ACC112 (cell line): Measurements from ENCODE around the gene CYP2W1.

ENCODE experiments used
- H2AFZ ChIP-seq: fragments of 200-600 bp; sonication (generic); one replicate; pipeline ENCODE4 v1.6.0; 2017; ENCODE audit warnings: antibody characterized with exemption, low read length; ENCODE audit not compliant: unreplicated experiment
- H3K27ac ChIP-seq: fragments of 200-600 bp; sonication (generic); 2 replicates; pipeline ENCODE4 v1.5.1; 2014; ENCODE audit warnings: low read depth, mild to moderate bottlenecking, antibody characterized with exemption, low read length, moderate library complexity
- H3K27me3 ChIP-seq: fragments of 200-600 bp; sonication (generic); 2 replicates; pipeline ENCODE4 v1.6.1; 2014; ENCODE audit warnings: mild to moderate bottlenecking, antibody characterized with exemption, low read length, moderate library complexity, mixed read lengths; ENCODE audit not compliant: insufficient read depth
- H3K36me3 ChIP-seq: fragments of 200-600 bp; sonication (generic); 2 replicates; pipeline ENCODE4 v1.6.1; 2016; ENCODE audit warnings: mild to moderate bottlenecking, antibody characterized with exemption, low read length, moderate library complexity, mixed read lengths; ENCODE audit not compliant: insufficient read depth
- H3K4me1 ChIP-seq: fragments of 200-600 bp; sonication (generic); one replicate; pipeline ENCODE4 v1.6.1; 2016; ENCODE audit warnings: low read length, mixed read lengths; ENCODE audit not compliant: insufficient read depth, unreplicated experiment, control insufficient read depth
- H3K4me3 ChIP-seq: fragments of 200-600 bp; sonication (generic); 2 replicates; pipeline ENCODE4 v1.5.1; 2014; ENCODE audit warnings: mild to moderate bottlenecking, low read depth, low read length
- H3K79me2 ChIP-seq: fragments of 200-600 bp; sonication (generic); one replicate; pipeline ENCODE4 v1.6.0; 2016; ENCODE audit warnings: low read length; ENCODE audit not compliant: control insufficient read depth, unreplicated experiment, insufficient read depth

CYP2W1 gene

DNA sequence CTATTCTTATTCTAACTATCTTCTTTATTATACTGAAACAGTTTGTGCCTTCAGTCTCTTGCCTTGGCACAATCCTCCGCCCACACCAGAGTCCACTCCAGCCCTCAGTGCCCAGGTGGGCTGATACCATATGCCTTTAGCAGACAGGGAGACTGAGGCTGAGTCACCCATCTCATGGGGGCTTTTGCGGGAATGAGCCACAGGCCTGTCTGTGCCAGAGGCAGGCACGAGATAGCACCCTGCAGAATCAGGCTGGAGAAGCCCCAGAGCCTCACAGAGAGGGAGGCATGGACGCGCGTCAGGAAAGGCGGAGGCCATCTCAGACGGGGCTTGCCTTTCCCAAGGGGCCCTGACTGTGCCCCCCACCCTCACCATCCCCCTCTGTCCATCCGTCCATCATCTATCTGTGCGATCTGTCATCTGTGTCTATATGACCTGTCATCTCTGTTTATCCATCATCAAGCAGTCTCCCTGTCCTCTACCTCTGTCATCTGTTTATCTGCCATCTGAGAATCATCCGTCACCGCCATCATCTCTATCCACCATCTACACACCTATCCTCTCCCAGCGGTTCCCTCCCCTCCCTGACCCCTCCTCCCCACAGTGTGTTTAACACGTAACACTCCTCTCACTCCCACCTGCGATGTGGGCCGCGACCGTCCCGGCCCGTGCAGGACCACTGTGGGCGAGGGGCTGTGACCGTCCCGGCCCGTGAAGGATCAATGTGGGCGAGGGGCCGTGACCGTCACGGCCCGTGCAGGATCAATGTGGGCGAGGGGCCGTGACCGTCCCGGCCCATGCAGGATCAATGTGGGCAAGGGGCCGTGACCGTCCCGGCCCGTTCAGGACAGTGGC, 21.2 kb upstream of the CYP2W1 start:
- H3K4me1 ChIP-seq, result no peaks in the 10 kb centered on the region
- no peak overlapping the region for H2AFZ ChIP-seq

DNA sequence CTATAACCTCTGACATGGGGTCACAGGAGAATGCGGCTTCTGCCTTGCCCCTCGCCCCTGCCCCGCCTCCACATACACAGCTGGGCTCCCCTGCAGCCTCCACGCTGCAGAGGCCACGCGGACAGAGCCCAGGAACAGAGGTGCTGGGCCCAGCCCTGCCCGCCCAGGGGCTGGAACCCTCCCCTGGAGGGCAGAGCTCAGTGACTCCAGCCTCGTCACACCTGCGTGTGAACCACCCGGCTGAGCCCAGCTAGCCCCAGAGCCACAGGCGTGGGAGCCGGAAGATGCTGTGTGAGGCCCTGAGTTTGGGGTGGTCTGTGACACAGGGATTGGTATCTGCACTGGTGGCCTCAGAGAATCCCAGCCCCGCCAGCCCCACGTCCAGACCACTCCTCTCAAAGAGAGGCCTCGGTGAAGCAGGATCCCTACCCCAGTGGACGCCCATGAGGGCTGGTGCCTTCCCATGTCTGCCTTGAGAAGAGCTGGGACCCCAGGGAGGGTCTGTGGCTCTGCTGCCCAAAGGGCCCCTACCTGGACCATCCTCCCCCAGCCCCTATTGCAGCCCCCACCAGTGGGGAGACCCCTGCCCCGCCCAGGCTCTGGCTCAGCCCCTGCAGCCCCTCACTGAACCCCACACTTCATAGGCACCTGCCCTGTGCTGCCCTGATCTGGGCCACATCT, 20.4 kb upstream of the CYP2W1 start:
- Histone ChIP-seq H3K27me3 (peaks cover 15% of the 10 kb centered on the region; the same call in 1 of the 2 replicates), H3K4me3 (no peak overlapping the region), H3K27ac (no peak overlapping the region), H2AFZ (no peak overlapping the region), H3K36me3 (peaks cover 2% of the 10 kb centered on the region; the same call in 1 of the 2 replicates), H3K79me2 (no peaks in the 10 kb centered on the region), H3K4me1 (no peaks in the 10 kb centered on the region)

More for the DNA sequence above, 21.2 kb upstream of the CYP2W1 start:
- Histone ChIP-seq H3K36me3 (no peaks in the 10 kb centered on the region), H3K4me3 (no peak overlapping the region), H3K27ac (no peak overlapping the region), H3K79me2 (no peaks in the 10 kb centered on the region), H3K27me3 (peaks cover 15% of the 10 kb centered on the region; the same call in 1 of the 2 replicates)

DNA sequence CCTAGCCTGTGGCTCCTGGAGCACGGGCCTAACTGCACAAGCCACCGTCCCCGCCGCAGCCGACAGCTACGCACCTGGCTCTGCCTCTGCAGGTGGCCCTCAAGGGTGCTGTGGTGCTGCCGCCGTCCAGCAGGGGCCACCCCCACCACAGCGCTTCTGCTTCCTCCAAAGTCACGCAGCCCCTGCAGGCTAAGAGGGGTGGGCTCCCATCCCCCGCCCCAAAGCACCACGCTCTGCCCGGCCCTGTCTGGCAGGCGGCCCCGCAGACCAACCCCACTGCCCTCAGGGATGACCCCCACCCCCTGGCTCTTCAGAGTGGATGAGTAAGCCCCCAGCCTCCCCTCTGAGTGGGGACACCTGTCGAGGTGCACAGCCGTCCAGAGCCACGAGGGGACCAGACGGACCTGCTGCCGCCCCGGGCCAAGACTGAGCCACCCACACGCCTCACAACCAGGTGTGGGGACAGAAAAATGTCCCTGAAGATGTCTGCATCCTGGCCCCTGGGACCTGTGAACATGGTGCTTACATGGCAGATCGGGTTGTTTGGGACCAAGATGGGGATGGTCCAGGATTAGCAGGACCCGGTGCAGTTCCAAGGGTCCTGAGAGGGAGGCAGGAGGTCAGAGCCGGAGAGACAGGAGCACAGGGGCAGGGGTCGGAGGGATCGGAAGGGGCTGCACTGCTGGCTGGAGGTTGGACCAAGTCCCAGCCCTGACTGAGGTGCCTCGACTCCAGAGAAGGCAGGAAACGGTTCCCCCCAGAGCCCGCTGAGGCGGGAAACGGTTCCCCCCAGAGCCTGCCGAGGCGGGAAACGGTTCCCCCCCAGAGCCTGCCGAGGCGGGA, 19.5 kb upstream of the CYP2W1 start:
- Histone ChIP-seq H3K4me3 (no peak overlapping the region), H3K79me2 (no peaks in the 10 kb centered on the region), H3K27me3 (peaks cover 15% of the 10 kb centered on the region; the same call in 1 of the 2 replicates), H2AFZ (no peak overlapping the region), H3K4me1 (no peaks in the 10 kb centered on the region), H3K36me3 (peaks cover 7% of the 10 kb centered on the region; the same call in 1 of the 2 replicates), H3K27ac (no peak overlapping the region)

DNA sequence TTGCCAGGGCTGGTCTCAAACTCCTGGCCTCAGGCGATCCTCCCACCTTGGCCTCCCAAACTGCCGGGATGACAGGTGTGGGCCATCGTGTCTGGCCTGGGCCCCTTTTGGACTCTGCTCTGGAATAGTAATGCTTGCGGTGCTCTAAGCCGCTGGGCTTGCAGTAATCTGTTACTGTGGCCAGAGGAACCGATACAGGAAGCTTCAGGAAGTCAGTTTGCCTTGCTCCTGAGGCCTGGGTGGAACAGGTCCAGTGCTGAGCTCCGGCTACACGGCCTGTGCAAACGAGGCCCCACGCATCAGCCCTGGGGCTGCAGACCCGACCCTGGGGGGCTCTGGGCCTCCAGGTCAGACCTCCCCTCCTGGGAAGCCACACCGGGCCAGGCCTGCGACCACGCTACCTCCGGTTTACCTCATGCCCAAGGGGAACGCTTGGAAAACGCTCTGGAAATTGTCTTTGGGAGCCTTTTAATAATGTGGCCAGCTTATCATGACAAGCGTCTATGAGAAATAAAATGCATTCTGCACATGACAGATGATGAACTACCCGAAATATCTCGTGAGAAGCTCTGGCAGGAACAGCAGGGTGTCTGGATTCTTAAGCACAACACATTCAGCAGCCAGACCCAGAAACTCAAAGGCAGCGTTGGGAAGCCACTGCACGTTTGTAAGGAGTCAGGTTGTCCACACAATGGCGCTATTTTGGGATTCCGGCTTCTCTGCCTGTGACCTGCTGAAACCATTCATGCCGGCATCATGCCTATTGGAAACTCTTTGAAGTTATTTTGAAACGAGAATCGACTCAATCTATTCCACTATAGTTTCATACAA, 18.4 kb upstream of the CYP2W1 start:
- Histone ChIP-seq H3K79me2 (no peaks in the 10 kb centered on the region), H3K27ac (no peak overlapping the region), H3K27me3 (peaks cover 15% of the 10 kb centered on the region; the same call in 1 of the 2 replicates), H3K36me3 (peaks cover 7% of the 10 kb centered on the region; the same call in 1 of the 2 replicates), H2AFZ (no peak overlapping the region), H3K4me3 (no peak overlapping the region), H3K4me1 (no peaks in the 10 kb centered on the region)

DNA sequence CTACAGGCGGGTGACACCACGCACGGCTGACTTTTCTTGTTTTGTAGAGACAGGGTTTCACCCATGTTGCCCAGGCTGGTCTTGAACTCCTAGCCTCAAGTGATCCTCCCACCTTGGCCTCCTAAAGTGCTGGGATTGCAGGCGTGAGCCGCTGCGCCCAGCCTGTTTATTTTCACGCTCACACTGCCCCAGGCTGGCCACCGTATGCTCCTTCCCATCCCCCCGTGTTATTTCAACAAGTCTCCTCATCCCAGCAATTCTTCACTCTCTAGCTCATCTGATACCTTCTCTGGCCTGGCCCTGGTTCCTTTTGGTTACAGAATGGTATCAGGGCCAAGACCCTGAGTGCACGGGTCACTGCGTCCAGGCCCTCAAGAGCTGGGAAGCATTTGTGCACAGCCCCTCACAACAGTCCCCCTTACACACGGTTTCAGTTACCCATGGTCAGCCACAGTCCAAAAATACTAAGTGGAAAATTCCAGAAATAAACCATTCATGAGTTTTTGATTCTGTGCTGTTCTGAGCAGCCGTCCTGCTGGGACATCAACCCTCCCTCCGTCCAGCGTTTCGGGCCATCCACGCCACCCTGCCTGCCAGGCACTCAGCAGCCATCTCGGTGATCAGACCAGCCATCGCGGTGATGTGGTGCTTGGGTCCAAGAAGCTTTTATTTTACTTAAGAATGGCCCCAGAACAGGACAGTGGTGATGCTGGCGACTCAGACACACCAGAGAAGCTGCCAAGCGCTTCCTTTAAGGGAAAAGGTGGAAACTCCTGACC, 16.5 kb upstream of the CYP2W1 start:
- Histone ChIP-seq H3K4me3 (no peak overlapping the region), H3K36me3 (peaks cover 12% of the 10 kb centered on the region; the same call in 1 of the 2 replicates), H2AFZ (no peak overlapping the region), H3K79me2 (peaks cover 8% of the 10 kb centered on the region), H3K27ac (no peak overlapping the region), H3K4me1 (no peaks in the 10 kb centered on the region), H3K27me3 (peaks cover 15% of the 10 kb centered on the region; the same call in 1 of the 2 replicates)

DNA sequence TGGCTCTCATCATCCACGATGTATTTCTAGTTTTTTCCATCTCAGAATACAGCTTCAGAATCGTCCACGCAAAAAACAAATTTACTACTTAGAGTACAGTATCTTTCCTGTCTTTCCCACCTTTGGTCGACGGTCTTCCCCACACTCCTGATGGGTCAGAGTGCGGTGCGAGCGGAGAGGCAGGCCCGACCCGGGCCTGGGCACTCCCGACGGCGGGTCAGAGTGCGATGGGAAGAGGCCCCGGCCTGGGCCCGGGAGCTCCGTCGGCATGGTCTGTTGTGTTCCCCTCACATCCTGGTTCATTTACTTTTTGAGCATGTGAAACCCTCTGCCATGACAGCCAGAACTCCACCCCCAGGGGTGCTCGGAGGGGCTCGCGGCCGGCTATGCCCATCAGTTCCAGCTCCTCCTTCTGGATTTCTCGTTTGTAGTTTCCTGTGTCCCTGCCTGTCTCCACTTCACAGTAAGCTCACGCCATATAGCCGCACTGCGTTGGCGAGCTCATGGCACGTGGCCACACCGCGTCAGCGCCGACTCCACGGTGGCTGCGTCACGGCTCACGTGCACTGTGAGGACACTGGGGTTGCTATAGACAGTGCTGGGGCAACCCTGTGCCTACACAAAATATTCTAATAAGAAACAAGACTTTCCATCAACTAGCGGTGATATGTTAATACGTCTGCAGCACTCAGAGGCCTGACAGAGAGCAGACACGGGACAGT, 15.5 kb upstream of the CYP2W1 start:
- H3K27ac ChIP-seq, result no peak overlapping the region
- no peak overlapping the region for H2AFZ ChIP-seq

DNA sequence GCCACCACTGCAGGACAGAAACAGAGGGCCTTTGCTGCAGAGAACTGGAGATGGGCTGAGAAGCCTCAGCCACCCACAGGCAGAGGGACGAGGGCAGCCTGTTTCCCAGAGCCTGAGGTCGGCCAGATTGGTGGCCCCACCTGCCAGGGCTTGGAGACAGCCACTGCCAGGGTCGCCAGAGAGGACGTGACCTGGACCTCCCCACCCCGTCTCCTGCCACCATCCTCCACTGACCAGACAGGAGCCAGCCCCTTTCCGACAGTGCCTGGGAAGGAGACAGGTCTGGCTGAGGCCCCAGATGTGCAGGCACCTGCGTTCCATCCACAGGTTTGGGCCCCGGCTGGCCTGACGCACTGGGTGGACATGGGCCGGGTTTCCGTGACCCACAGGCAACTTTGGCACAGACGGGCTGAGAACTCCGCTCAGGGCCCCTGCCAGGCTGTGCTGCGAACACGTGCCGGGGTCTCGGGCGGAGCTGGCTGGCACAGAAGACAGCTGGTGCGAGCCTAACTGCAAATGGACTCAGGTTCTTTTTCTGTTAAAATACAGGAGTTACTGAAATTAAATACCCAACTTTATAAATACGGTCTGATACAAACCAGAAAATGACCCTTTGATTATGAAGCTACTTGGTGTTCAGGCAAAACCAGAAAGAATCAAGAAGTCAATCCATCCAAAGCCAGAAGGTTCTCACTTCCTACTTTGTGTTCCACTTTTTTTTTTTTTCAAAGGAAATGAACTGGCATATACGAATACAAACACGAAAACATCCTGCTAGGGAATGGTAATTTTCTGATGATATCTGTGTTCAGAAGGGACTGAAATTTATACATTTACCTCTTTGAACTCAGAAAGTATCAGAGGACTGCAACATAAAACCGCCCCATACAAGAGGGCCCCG, 14.5 kb upstream of the CYP2W1 start:
- Histone ChIP-seq H3K27me3 (peaks cover 4% of the 10 kb centered on the region; the same call in 1 of the 2 replicates), H3K4me3 (no peak overlapping the region), H3K27ac (no peak overlapping the region), H3K36me3 (peaks cover 26% of the 10 kb centered on the region), H2AFZ (no peak overlapping the region), H3K4me1 (peaks cover 9% of the 10 kb centered on the region), H3K79me2 (peaks cover 25% of the 10 kb centered on the region)

More for the DNA sequence above, 15.5 kb upstream of the CYP2W1 start:
- Histone ChIP-seq H3K4me3 (no peak overlapping the region), H3K27me3 (peaks cover 13% of the 10 kb centered on the region; the same call in 1 of the 2 replicates), H3K4me1 (no peaks in the 10 kb centered on the region), H3K36me3 (peaks cover 20% of the 10 kb centered on the region), H3K79me2 (peaks cover 16% of the 10 kb centered on the region)

DNA sequence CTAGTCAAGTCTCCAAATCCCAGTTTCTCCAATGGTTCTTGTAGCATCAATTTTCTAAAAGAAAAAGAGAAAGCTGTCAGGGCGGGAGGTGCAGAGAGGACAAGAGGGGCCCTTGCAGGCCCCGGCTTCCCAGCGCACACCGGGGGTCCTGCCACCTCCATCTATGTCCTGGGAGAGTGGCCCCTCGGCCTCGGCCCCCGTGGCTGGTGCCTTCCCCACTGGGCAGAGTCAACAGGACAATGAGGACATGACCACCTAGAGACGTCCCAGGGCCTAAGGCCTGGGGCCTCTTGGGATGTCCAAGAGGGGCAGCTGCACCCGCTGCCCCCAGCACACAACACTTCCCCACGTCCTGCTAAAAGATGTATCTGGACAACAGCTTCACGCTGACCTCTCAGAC, 13.6 kb upstream of the CYP2W1 start:
- peaks cover 26% of the 10 kb centered on the region for H3K36me3 ChIP-seq
- H3K4me3 ChIP-seq, result no peak overlapping the region
- H3K4me1 ChIP-seq, result peaks cover 9% of the 10 kb centered on the region
- peaks cover 35% of the 10 kb centered on the region for H3K79me2 ChIP-seq
- no peak overlapping the region for H2AFZ ChIP-seq
- H3K27ac ChIP-seq, result no peak overlapping the region
- H3K27me3 ChIP-seq, result no peaks in the 10 kb centered on the region
